H1 (cell line): ENCODE data around the gene GABARAPL2. TPM values are rescaled to one million over a fixed set of nuclear protein-coding genes. Genes with fewer than 3 reads are reported as not detected.

Experiments used
- CTCF ChIA-PET: fragments of 300-600 bp; sonication (Branson Sonifier 250); formaldehyde crosslinking; loops from one replicate; lab custom pipeline; 2021; ENCODE audit not compliant: partially characterized antibody; lab: Charles Lee
- POLR2A ChIA-PET: fragments of 300-600 bp; sonication (Branson Sonifier 250); formaldehyde crosslinking; loops from one replicate; lab custom pipeline; 2021; ENCODE audit warnings: inconsistent platforms; ENCODE audit not compliant: partially characterized antibody; lab: Charles Lee
- DNase-seq, 2 experiments: peaks; one replicate each; pipeline versions ENCODE4 v3.0.0 to v3.0.0-alpha.2; 2010 to 2022; ENCODE audit warnings: low spot score in 2 of 2, low read depth in 1 of 2, mixed read lengths in 1 of 2
- FAIRE-seq: peaks from 2 replicates; lab custom pipeline; 2011; peaks lifted over from hg19 to GRCh38; lab: Jason Lieb, UNC
- H2AFZ ChIP-seq: 2 replicates; pipeline ENCODE4 v1.8.1; 2012; ENCODE audit warnings: low read length, inconsistent platforms
- H2AK5ac ChIP-seq: 2 replicates; pipeline ENCODE4 v1.6.1; 2013; ENCODE audit warnings: low read depth, low read length
- H2BK120ac ChIP-seq: replicated peaks from 2 replicates; pipeline ENCODE3; 2013; ENCODE audit warnings: low read depth, low read length, inconsistent platforms
- H2BK12ac ChIP-seq: 2 replicates; pipeline ENCODE4 v1.6.1; 2013; ENCODE audit warnings: low read depth, low read length
- H2BK15ac ChIP-seq: 2 replicates; pipeline ENCODE4 v1.6.1; 2013; ENCODE audit warnings: low read length
- H2BK20ac ChIP-seq: 2 replicates; pipeline ENCODE4 v1.6.1; 2013; ENCODE audit warnings: low read length
- H2BK5ac ChIP-seq: 2 replicates; pipeline ENCODE4 v1.6.1; 2013; ENCODE audit warnings: low read depth, low read length
- H3K14ac ChIP-seq: 2 replicates; pipeline ENCODE4 v1.6.1; 2013; ENCODE audit warnings: inconsistent platforms; ENCODE audit not compliant: insufficient read length
- H3K18ac ChIP-seq: 2 replicates; pipeline ENCODE4 v1.6.1; 2013; ENCODE audit warnings: low read length; ENCODE audit errors: extremely low read depth
- H3K23ac ChIP-seq: 2 replicates; pipeline ENCODE4 v1.6.1; 2013; ENCODE audit warnings: inconsistent platforms; ENCODE audit not compliant: insufficient read length
- H3K23me2 ChIP-seq: 2 replicates; pipeline ENCODE4 v1.6.1; 2013; ENCODE audit warnings: low read depth, low read length
- H3K27ac ChIP-seq: 2 replicates; pipeline ENCODE4 v1.6.1; 2011; ENCODE audit warnings: low read depth, low read length, inconsistent platforms
- H3K27me3 ChIP-seq, 4 experiments: replicated peaks in 1 of 4; 1 replicate in 1 of 4; 2 replicates in 3 of 4; pipeline versions ENCODE4 v1.6.1 to v1.8.1; 2011 to 2013; ENCODE audit warnings: low read length in 3 of 4, mild to moderate bottlenecking in 3 of 4, inconsistent platforms in 2 of 4, mixed read lengths in 2 of 4, moderate library complexity in 1 of 4; ENCODE audit not compliant: control insufficient read depth in 3 of 4, insufficient read depth in 3 of 4; ENCODE audit errors: extremely low read depth in 1 of 4
- H3K36me3 ChIP-seq, 4 experiments: 2 replicates each; pipeline versions ENCODE4 v1.6.1 to v1.8.1; 2011 to 2013; ENCODE audit warnings: mild to moderate bottlenecking in 4 of 4, low read length in 3 of 4, moderate library complexity in 2 of 4, control low read depth in 1 of 4, inconsistent platforms in 1 of 4; ENCODE audit not compliant: insufficient read depth in 4 of 4, control insufficient read depth in 2 of 4
- H3K4ac ChIP-seq: replicated peaks from 2 replicates; pipeline ENCODE3; 2013; ENCODE audit warnings: low read length, low read depth, mixed read lengths, inconsistent platforms; ENCODE audit not compliant: insufficient read length
- H3K4me1 ChIP-seq, 4 experiments: replicated peaks in 1 of 4; 1 replicate in 1 of 4; 2 replicates in 3 of 4; pipeline versions ENCODE4 v1.6.1 to v1.8.1; 2011 to 2013; ENCODE audit warnings: low read length in 3 of 4, inconsistent platforms in 2 of 4, mixed read lengths in 1 of 4; ENCODE audit not compliant: insufficient read depth in 4 of 4, control insufficient read depth in 3 of 4
- H3K4me2 ChIP-seq, 2 experiments: 2 replicates each; pipeline versions ENCODE4 v1.6.1 to v1.8.1; 2011 to 2013; ENCODE audit warnings: low read depth in 2 of 2, low read length in 2 of 2, control low read depth in 1 of 2, inconsistent platforms in 1 of 2, mild to moderate bottlenecking in 1 of 2; ENCODE audit not compliant: insufficient read depth in 1 of 2
- H3K4me3 ChIP-seq, 4 experiments: fragments of 200-600, 300-600 bp in 1 of 4; sonication (generic), shearing (Covaris generic), sonication (Bioruptor Twin) in 1 of 4; 2 replicates each; pipeline versions ENCODE4 v1.5.1 to v1.8.1; 2011 to 2016; ENCODE audit warnings: low read length in 4 of 4, low read depth in 3 of 4, control low read depth in 2 of 4, inconsistent platforms in 2 of 4, mild to moderate bottlenecking in 2 of 4, mixed read lengths in 1 of 4, moderate library complexity in 1 of 4; ENCODE audit not compliant: insufficient read depth in 2 of 4; ENCODE audit errors: extremely low read depth in 1 of 4
- H3K56ac ChIP-seq: replicated peaks from 2 replicates; pipeline ENCODE3; 2013; ENCODE audit warnings: low read depth, mild to moderate bottlenecking, mixed read lengths, low read length, inconsistent platforms; ENCODE audit not compliant: insufficient read length
- H3K79me1 ChIP-seq: 2 replicates; pipeline ENCODE4 v1.6.1; 2013; ENCODE audit warnings: low read depth, low read length, control low read depth
- H3K79me2 ChIP-seq, 2 experiments: 2 replicates each; pipeline versions ENCODE4 v1.6.1 to v1.8.1; 2012 to 2013; ENCODE audit warnings: low read length in 2 of 2, mild to moderate bottlenecking in 2 of 2, inconsistent platforms in 1 of 2; ENCODE audit not compliant: insufficient read depth in 2 of 2, control insufficient read depth in 1 of 2
- H3K9ac ChIP-seq, 4 experiments: replicated peaks in 1 of 4; 1 replicate in 1 of 4; 2 replicates in 3 of 4; pipeline versions ENCODE4 v1.6.1 to v1.8.1; 2011 to 2013; ENCODE audit warnings: low read depth in 3 of 4, low read length in 3 of 4, control low read depth in 2 of 4, mild to moderate bottlenecking in 2 of 4, moderate library complexity in 2 of 4, inconsistent platforms in 1 of 4; ENCODE audit errors: extremely low read depth in 1 of 4
- H3K9me3 ChIP-seq, 2 experiments: 2 replicates each; pipeline versions ENCODE4 v1.6.1 to v1.8.1; 2012 to 2013; ENCODE audit warnings: mild to moderate bottlenecking in 2 of 2, moderate library complexity in 2 of 2, control low read depth in 1 of 2, inconsistent platforms in 1 of 2, low read depth in 1 of 2, low read length in 1 of 2, mixed read lengths in 1 of 2; ENCODE audit not compliant: insufficient read depth in 2 of 2
- H4K20me1 ChIP-seq, 2 experiments: replicated peaks in 1 of 2; 2 replicates each; pipeline versions ENCODE3 to v1.8.1; 2011 to 2013; ENCODE audit warnings: inconsistent platforms in 2 of 2, low read length in 2 of 2, mild to moderate bottlenecking in 1 of 2; ENCODE audit not compliant: insufficient read depth in 2 of 2, control insufficient read depth in 1 of 2
- H4K5ac ChIP-seq: 2 replicates; pipeline ENCODE4 v1.6.1; 2013; ENCODE audit warnings: low read length, low read depth, mixed read lengths, inconsistent platforms; ENCODE audit not compliant: insufficient read length
- H4K8ac ChIP-seq: 2 replicates; pipeline ENCODE4 v1.8.0; 2013; ENCODE audit warnings: mild to moderate bottlenecking, moderate library complexity, low read length, inconsistent platforms; ENCODE audit not compliant: insufficient read depth; ENCODE audit errors: extremely low read depth
- H4K91ac ChIP-seq: replicated peaks from 2 replicates; pipeline ENCODE3; 2013; ENCODE audit warnings: low read length, mixed read lengths, inconsistent platforms; ENCODE audit not compliant: insufficient read length
- BCL11A ChIP-seq, 2 experiments: IDR thresholded peaks; one replicate each; pipeline ENCODE4 v1.6.1; 2011; ENCODE audit warnings: low read depth in 2 of 2, low read length in 2 of 2, mild to moderate bottlenecking in 2 of 2
- KDM1A ChIP-seq: fragments of 200-600, 300-600 bp; sonication (generic); IDR thresholded peaks from 2 replicates; pipeline ENCODE4 v1.7.1; 2016; ENCODE audit warnings: mild to moderate bottlenecking, low read length, borderline replicate concordance
- POU5F1 ChIP-seq: IDR thresholded peaks from 2 replicates; pipeline ENCODE4 v1.6.1; 2011; ENCODE audit warnings: low read depth, mild to moderate bottlenecking, low read length, moderate library complexity
- SIRT6 ChIP-seq: IDR thresholded peaks from one replicate; pipeline ENCODE4 v1.7.1; 2012; ENCODE audit warnings: low read length, inconsistent platforms
- TBP ChIP-seq: IDR thresholded peaks from 2 replicates; pipeline ENCODE4 v1.6.1; 2011; ENCODE audit warnings: low read depth, low read length, improper control_type of control experiment
- YY1 ChIP-seq: IDR thresholded peaks from 2 replicates; pipeline ENCODE4 v1.6.1; 2011; ENCODE audit warnings: low read depth, mild to moderate bottlenecking, low read length
- ZNF274 ChIP-seq: IDR thresholded peaks from 2 replicates; pipeline ENCODE4 v1.7.0; 2012; ENCODE audit warnings: low read length, borderline replicate concordance; ENCODE audit errors: extremely low read depth
- WGBS, 2 experiments: shearing (Covaris generic) in 1 of 2; methylation state at CpG; one replicate each; pipeline versions ENCODE4 v1.1.6 to v1.1.7; 2013 to 2015; ENCODE audit warnings: low lambda C conversion rate in 2 of 2, mixed read lengths in 2 of 2, inconsistent platforms in 1 of 2, low coverage in 1 of 2, missing lambda C conversion rate in 1 of 2; ENCODE audit not compliant: insufficient replicate concordance in 2 of 2, insufficient coverage in 1 of 2, insufficient read length in 1 of 2; ENCODE audit errors: extremely low coverage in 1 of 2, missing lambda C conversion rate in 1 of 2; 5-methylcytosine and 5-hydroxymethylcytosine counted together
- polyA plus RNA-seq, 7 experiments: library from polyadenylated mRNA; depleted of rRNA in 3 of 7; stranded (reverse) in 5 of 7; unstranded in 2 of 7; fragments of >200 nt in 5 of 7; fragments of 200-250 nt in 2 of 7; gene quantifications; 1 replicate in 5 of 7; 2 replicates in 1 of 7; 4 replicates in 1 of 7; pipeline versions ENCODE4 v1.2.1 to v1.2.3, GENCODE V29; 2011 to 2013; ENCODE audit warnings: missing spikeins in 2 of 7, mixed read lengths in 2 of 7
- total RNA-seq: library from RNA; stranded (reverse); fragmentation: NEBNext Ultra II Directional; extraction: Animal tissue kit (Norgen Biotek cat#: 25700); gene quantifications from 2 replicates; pipeline ENCODE4 v1.2.1, GENCODE V29; 2021

Gene GABARAPL2
- total and polyA plus RNA-seq, 2 of the 8 experiments (the other 6 are each of a cell fraction or from before 2014, with no cell fraction given): 65.8 to 71.3 TPM

- Histone ChIP-seq H2BK15ac (no peak overlapping the region; the same call in 1 of the 2 replicates), H4K8ac (no peak overlapping the region), H3K9ac (no peak overlapping the region), H4K20me1 (no peaks in the 10 kb centered on the region), H4K91ac (no peak overlapping the region), H3K56ac (no peak overlapping the region), H3K79me1 (no peaks in the 10 kb centered on the region), H3K4me1 (peaks cover 0 to 6% (median 0%) of the 10 kb centered on the region in 4 experiments; a peak in 1 of 7 replicates), H3K23ac (no peak overlapping the region), H3K23me2 (no peaks in the 10 kb centered on the region), H2BK20ac (no peak overlapping the region), H2AFZ (no peak overlapping the region), H3K79me2 (no peaks in the 10 kb centered on the region), H3K27ac (no peak overlapping the region), H2AK5ac (no peak overlapping the region), H3K4me3 (no peak overlapping the region), H3K4ac (no peak overlapping the region), H3K18ac (no peak overlapping the region), H3K36me3 (no peaks in the 10 kb centered on the region), H3K9me3 (no peaks in the 10 kb centered on the region), H2BK12ac (no peak overlapping the region), H3K14ac (no peak overlapping the region), H3K27me3 (no peaks in the 10 kb centered on the region), H2BK5ac (no peak overlapping the region), H4K5ac (no peak overlapping the region), H2BK120ac (no peak overlapping the region), H3K4me2 (no peak overlapping the region)
- WGBS, 2 experiments: 89% methylated on average over 2 of the region's 2 CpGs; no CpG with 5 or more reads in 1 of the 2 experiments
- CTCF ChIA-PET: interaction anchor here (1.1 to 9.3 kb wide), 6 partner anchors 10 to 333 kb away, joined by 3 to 203 read pairs (median 10); no protein-coding TSS in a partner anchor
- TF ChIP-seq BCL11A (IDR thresholded peaks at IDR 0.05; ENCODE audit: low read depth in 2 of 2, low read length in 2 of 2) (no peak), POU5F1 (no peak), TBP (no peak), SIRT6 (no peak), YY1 (no peak), ZNF274 (no peak), KDM1A (no peak)
- FAIRE-seq: no peak
- POLR2A ChIA-PET: interaction anchor here (1.0 to 2.4 kb wide), 3 partner anchors 10 to 19 kb away, joined by 3 to 8 read pairs (median 3); no protein-coding TSS in a partner anchor
- no peak for DNase-seq
These were observed 33.4 kb upstream of the GABARAPL2 start for GRCh38 chr16:75532791-75533190.
